DOHH2 (cell line): ENCODE data around the gene SHC3.

ENCODE experiments used
- CTCF ChIP-seq: fragments of 200-600 bp; sonication (generic); IDR thresholded peaks from one replicate; pipeline ENCODE4 v1.5.1; 2014; ENCODE audit warnings: antibody characterized with exemption, mild to moderate bottlenecking, low read depth, low read length; ENCODE audit not compliant: poor library complexity, severe bottlenecking
- EZH2phosphoT487 ChIP-seq: fragments of 200-600 bp; sonication (generic); IDR thresholded peaks from 2 replicates; pipeline ENCODE4 v1.6.1; 2017; ENCODE audit warnings: borderline replicate concordance, mild to moderate bottlenecking, antibody characterized with exemption, low read length, moderate library complexity, mixed read lengths

- TF ChIP-seq CTCF (no peak), EZH2phosphoT487 (no peak)
Measured at GRCh38 chr9:89078421-89078820, 100.2 kb downstream of the SHC3 start.
